CD4-positive, alpha-beta T cell treated with Interferon alpha-2 for 1 hour (primary cell): ENCODE results near the gene CFAP99.
"Not testable (repeated sequence)": the region's sequence is repeated elsewhere in the genome, so short reads cannot be mapped to it uniquely, and the experiment has no call there.

Experiments
- DNase-seq, 2 donors: peaks; one replicate each; pipeline ENCODE4 v3.0.0-alpha.2; 2020 to 2022

Gene CFAP99

GRCh38 chr4:2418650-2419571, at the start of gene CFAP99:
TSS of gene CFAP99 (plus strand) at chr4:2418955.
- peak; percentile 98 to 99 for DNase-seq

GRCh38 chr4:2370597-2371320, 48.0 kb upstream of the CFAP99 start:
- no peak for DNase-seq

GRCh38 chr4:2371765-2372487, 46.8 kb upstream of the CFAP99 start:
- DNase-seq, result no peak

GRCh38 chr4:2372488-2373030, 46.2 kb upstream of the CFAP99 start:
- no peak for DNase-seq

GRCh38 chr4:2373532-2373931, 45.2 kb upstream of the CFAP99 start:
- no peak for DNase-seq

- DNase-seq, result no peak
Observed at GRCh38 chr4:2375427-2375826, 43.3 kb upstream of the CFAP99 start.

GRCh38 chr4:2377241-2377640, 41.5 kb upstream of the CFAP99 start:
- DNase-seq, result no peak

- no peak for DNase-seq
Observed at GRCh38 chr4:2378401-2378800, 40.4 kb upstream of the CFAP99 start.

- DNase-seq, result no peak
Observed at GRCh38 chr4:2378898-2379297, 39.9 kb upstream of the CFAP99 start.

- DNase-seq, result not testable (repeated sequence)
Observed at GRCh38 chr4:2380589-2380988, 38.2 kb upstream of the CFAP99 start.

GRCh38 chr4:2382769-2383202, 36.0 kb upstream of the CFAP99 start:
- not testable (repeated sequence) for DNase-seq

- DNase-seq, result not testable (repeated sequence)
Observed at GRCh38 chr4:2383220-2383631, 35.5 kb upstream of the CFAP99 start.

GRCh38 chr4:2383760-2384159, 35.0 kb upstream of the CFAP99 start:
- no peak for DNase-seq

GRCh38 chr4:2384245-2384644, 34.5 kb upstream of the CFAP99 start:
- DNase-seq, result no peak

GRCh38 chr4:2385516-2385915, 33.2 kb upstream of the CFAP99 start:
- DNase-seq, result no peak

GRCh38 chr4:2386717-2387116, 32.0 kb upstream of the CFAP99 start:
- no peak for DNase-seq

- DNase-seq, result no peak
Observed at GRCh38 chr4:2387218-2387617, 31.5 kb upstream of the CFAP99 start.

GRCh38 chr4:2387829-2388228, 30.9 kb upstream of the CFAP99 start:
- DNase-seq, result no peak

GRCh38 chr4:2388429-2389182, 30.1 kb upstream of the CFAP99 start:
- no peak for DNase-seq

GRCh38 chr4:2389691-2390090, 29.1 kb upstream of the CFAP99 start:
- DNase-seq, result no peak

- no peak for DNase-seq
Observed at GRCh38 chr4:2390146-2390545, 28.6 kb upstream of the CFAP99 start.

- no peak for DNase-seq
Observed at GRCh38 chr4:2390784-2391421, 27.9 kb upstream of the CFAP99 start.
